ENCODE results near the gene ADGRV1. TPM values are rescaled to one million over a fixed set of nuclear protein-coding genes. Genes with fewer than 3 reads are reported as not detected.

Gene ADGRV1
- total RNA-seq, 2 donors from 2014 or later, result 16.4 to 20.9 TPM

GRCh38 chr5:90621848-90622247, 63.3 kb downstream of the ADGRV1 start:
- intact Hi-C loops (cut with DNase I), result no loop called here
- 92% methylated on average over 3 of the region's 3 CpGs for WGBS

GRCh38 chr5:90626493-90626892, 67.9 kb downstream of the ADGRV1 start:
- WGBS, result 62% methylated on average over 2 of the region's 2 CpGs
- Histone ChIP-seq H3K9me3 (no peaks in the 10 kb centered on the region), H3K27ac (no peak overlapping the region), H3K4me1 (replicated peaks) (no peaks in the 10 kb centered on the region), H3K4me3 (no peak overlapping the region), H3K36me3 (no peaks in the 10 kb centered on the region), H3K27me3 (replicated peaks; ENCODE audit: insufficient read depth) (no peaks in the 10 kb centered on the region)
- TF ChIP-seq POLR2AphosphoS5 (IDR thresholded peaks at IDR 0.05), result no peak
- TF ChIP-seq POLR2A (IDR thresholded peaks at IDR 0.05), result no peak
- intact Hi-C loops (cut with DNase I), result no loop called here
- DNase-seq (ENCODE audit: low spot score), result no peak

More at GRCh38 chr5:90621848-90622247, 63.3 kb downstream of the ADGRV1 start:
- Histone ChIP-seq H3K4me1 (replicated peaks) (no peaks in the 10 kb centered on the region), H3K27me3 (replicated peaks; ENCODE audit: insufficient read depth) (no peaks in the 10 kb centered on the region), H3K36me3 (no peaks in the 10 kb centered on the region), H3K9me3 (no peaks in the 10 kb centered on the region), H3K27ac (no peak overlapping the region), H3K4me3 (no peak overlapping the region)
- no peak for TF ChIP-seq CTCF (IDR thresholded peaks at IDR 0.05)
- TF ChIP-seq POLR2AphosphoS5 (IDR thresholded peaks at IDR 0.05), result no peak
- TF ChIP-seq POLR2A (IDR thresholded peaks at IDR 0.05), result no peak
- no peak for DNase-seq (ENCODE audit: low spot score)

- TF ChIP-seq CTCF (IDR thresholded peaks at IDR 0.05) (no peak), POLR2AphosphoS5 (IDR thresholded peaks at IDR 0.05) (no peak), POLR2A (IDR thresholded peaks at IDR 0.05) (no peak)
- H3K27ac ChIP-seq, result no peak overlapping the region
- H3K36me3 ChIP-seq, result no peaks in the 10 kb centered on the region
- H3K9me3 ChIP-seq, result no peaks in the 10 kb centered on the region
- WGBS, result 91% methylated on average over 6 of the region's 6 CpGs
- intact Hi-C loops (cut with DNase I), result no loop called here
- DNase-seq (ENCODE audit: low spot score), result no peak
- no peaks in the 10 kb centered on the region for H3K4me1 ChIP-seq (replicated peaks)
- H3K27me3 ChIP-seq (replicated peaks; ENCODE audit: insufficient read depth), result no peaks in the 10 kb centered on the region
- H3K4me3 ChIP-seq, result no peak overlapping the region
Measured at GRCh38 chr5:90628492-90628891, 69.9 kb downstream of the ADGRV1 start.

- H3K36me3 ChIP-seq, result no peaks in the 10 kb centered on the region
- H3K4me1 ChIP-seq (replicated peaks), result no peaks in the 10 kb centered on the region
- DNase-seq (ENCODE audit: low spot score), result no peak
- H3K27ac ChIP-seq, result no peak overlapping the region
- no peaks in the 10 kb centered on the region for H3K9me3 ChIP-seq
- 79% methylated on average over 2 of the region's 2 CpGs for WGBS
- H3K27me3 ChIP-seq (replicated peaks; ENCODE audit: insufficient read depth), result no peaks in the 10 kb centered on the region
- H3K4me3 ChIP-seq, result no peak overlapping the region
- intact Hi-C loops (cut with DNase I), result no loop called here
- no peak for TF ChIP-seq POLR2AphosphoS5 (IDR thresholded peaks at IDR 0.05)
Measured at GRCh38 chr5:90632791-90633190, 74.2 kb downstream of the ADGRV1 start.

GRCh38 chr5:90636948-90637347, 78.4 kb downstream of the ADGRV1 start:
- no peak overlapping the region for H3K27ac ChIP-seq
- no peaks in the 10 kb centered on the region for H3K36me3 ChIP-seq
- no peaks in the 10 kb centered on the region for H3K27me3 ChIP-seq (replicated peaks; ENCODE audit: insufficient read depth)
- H3K9me3 ChIP-seq, result no peaks in the 10 kb centered on the region
- no peak for DNase-seq (ENCODE audit: low spot score)
- no peaks in the 10 kb centered on the region for H3K4me1 ChIP-seq (replicated peaks)
- no peak for TF ChIP-seq POLR2A (IDR thresholded peaks at IDR 0.05)
- no peak for TF ChIP-seq CTCF (IDR thresholded peaks at IDR 0.05)
- no peak for TF ChIP-seq POLR2AphosphoS5 (IDR thresholded peaks at IDR 0.05)
- intact Hi-C loops (cut with DNase I), result no loop called here
- WGBS, result 0% methylated on average over 1 of the region's 1 CpG
- H3K4me3 ChIP-seq, result no peak overlapping the region

- Histone ChIP-seq H3K27me3 (replicated peaks; ENCODE audit: insufficient read depth) (no peaks in the 10 kb centered on the region), H3K9me3 (no peaks in the 10 kb centered on the region), H3K4me3 (no peak overlapping the region), H3K27ac (no peak overlapping the region), H3K4me1 (replicated peaks) (no peaks in the 10 kb centered on the region), H3K36me3 (no peaks in the 10 kb centered on the region)
- intact Hi-C loops (cut with DNase I), result no loop called here
- no peak for TF ChIP-seq POLR2A (IDR thresholded peaks at IDR 0.05)
- no peak for TF ChIP-seq POLR2AphosphoS5 (IDR thresholded peaks at IDR 0.05)
- TF ChIP-seq CTCF (IDR thresholded peaks at IDR 0.05), result no peak
- DNase-seq (ENCODE audit: low spot score), result no peak
- WGBS, result 66% methylated on average over 3 of the region's 3 CpGs
Measured at GRCh38 chr5:90637731-90638130, 79.1 kb downstream of the ADGRV1 start.

All from prostate gland (tissue), 2 donors.